Stimulated activated CD8-positive, alpha-beta memory T cell treated with anti-CD3 and anti-CD28 coated beads, Interleukin-15, amount 100 ng/mL, for 1 hour (primary cell): ENCODE results near the gene PNMA8A.

ENCODE experiments used
- DNase-seq: peaks from one replicate; pipeline ENCODE4 v3.0.0-alpha.2; 2020; ENCODE audit warnings: low read depth

PNMA8A gene

GRCh38 chr19:46491975-46492682, 20.8 kb upstream of the PNMA8A start:
- DNase-seq = no peak

GRCh38 chr19:46490774-46491173, 19.4 kb upstream of the PNMA8A start:
- no peak for DNase-seq

- no peak for DNase-seq
These were observed 18.3 kb upstream of the PNMA8A start for GRCh38 chr19:46489445-46490272.

- DNase-seq = no peak
These were observed 17.2 kb upstream of the PNMA8A start for GRCh38 chr19:46488551-46488950.

GRCh38 chr19:46487802-46488445, 16.6 kb upstream of the PNMA8A start:
- peak; percentile 73 for DNase-seq

GRCh38 chr19:46487178-46487801, 15.9 kb upstream of the PNMA8A start:
- DNase-seq = no peak

GRCh38 chr19:46486358-46486757, 15.0 kb upstream of the PNMA8A start:
- DNase-seq = no peak

GRCh38 chr19:46484656-46485055, 13.3 kb upstream of the PNMA8A start:
- DNase-seq = no peak

GRCh38 chr19:46482631-46483030, 11.3 kb upstream of the PNMA8A start:
- DNase-seq = no peak

GRCh38 chr19:46481947-46482346, 10.6 kb upstream of the PNMA8A start:
- no peak for DNase-seq

GRCh38 chr19:46481223-46481848, 10.0 kb upstream of the PNMA8A start:
- DNase-seq = no peak

- no peak for DNase-seq
These were observed 9.1 kb upstream of the PNMA8A start for GRCh38 chr19:46480415-46480814.

GRCh38 chr19:46478356-46478986, 7.1 kb upstream of the PNMA8A start:
- DNase-seq = no peak

- no peak for DNase-seq
These were observed 4.6 kb upstream of the PNMA8A start for GRCh38 chr19:46475986-46476385.

- no peak for DNase-seq
These were observed 2.8 kb upstream of the PNMA8A start for GRCh38 chr19:46474211-46474610.

GRCh38 chr19:46472592-46472991, 1.2 kb upstream of the PNMA8A start:
- DNase-seq = no peak

- DNase-seq = no peak
These were observed 614 bp upstream of the PNMA8A start for GRCh38 chr19:46471811-46472543.

- DNase-seq = no peak
These were observed 987 bp downstream of the PNMA8A start for GRCh38 chr19:46470376-46470775.

GRCh38 chr19:46469541-46470185, 1.7 kb downstream of the PNMA8A start:
- no peak for DNase-seq

GRCh38 chr19:46466536-46467196, 4.7 kb downstream of the PNMA8A start:
- no peak for DNase-seq
